ENCODE results near the gene CFD.

DNA sequence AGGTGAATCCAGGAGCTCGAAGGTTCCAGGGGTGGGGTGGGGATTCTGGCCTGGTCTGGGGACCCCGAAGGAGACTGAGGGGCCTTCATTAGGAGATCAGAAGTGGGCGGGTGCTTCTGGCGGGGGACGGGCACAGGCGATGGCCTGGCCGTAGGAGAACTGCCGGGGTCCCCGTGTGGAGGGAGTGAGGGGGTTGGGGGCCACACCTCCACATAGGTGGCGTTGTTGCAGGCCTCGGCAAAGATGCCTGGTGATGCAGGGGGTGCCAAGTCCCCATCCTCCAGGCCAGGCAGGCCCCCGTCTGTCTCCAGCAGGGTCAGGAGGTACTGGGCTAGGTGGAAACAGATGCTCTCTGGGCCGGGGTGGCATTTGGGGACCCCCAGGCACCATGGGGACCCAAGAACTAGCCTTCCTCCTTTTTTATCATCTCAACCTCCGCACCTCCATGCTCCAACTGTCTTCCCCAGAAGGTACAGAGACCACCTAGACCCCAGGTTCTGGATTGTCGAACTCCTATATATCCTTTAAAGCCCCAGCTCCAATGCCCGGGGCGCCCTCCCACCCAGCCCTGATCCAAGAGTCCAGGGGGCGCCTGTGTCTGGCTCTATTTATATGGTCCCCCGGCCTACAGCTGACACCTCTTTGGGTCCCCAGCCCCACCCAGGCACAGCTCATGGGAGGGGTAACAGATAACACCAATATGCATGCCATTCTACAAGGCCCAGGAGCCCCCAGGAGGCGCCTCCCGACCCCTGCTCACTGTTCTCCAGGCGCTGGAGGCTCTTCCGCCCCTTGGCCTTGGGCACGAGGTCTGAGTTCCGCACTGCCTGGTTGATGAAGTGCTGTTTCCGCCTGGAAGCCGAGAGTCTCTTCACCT lies 42.0 kb downstream of the CFD start:
- TF ChIP-seq, protein P1, sequence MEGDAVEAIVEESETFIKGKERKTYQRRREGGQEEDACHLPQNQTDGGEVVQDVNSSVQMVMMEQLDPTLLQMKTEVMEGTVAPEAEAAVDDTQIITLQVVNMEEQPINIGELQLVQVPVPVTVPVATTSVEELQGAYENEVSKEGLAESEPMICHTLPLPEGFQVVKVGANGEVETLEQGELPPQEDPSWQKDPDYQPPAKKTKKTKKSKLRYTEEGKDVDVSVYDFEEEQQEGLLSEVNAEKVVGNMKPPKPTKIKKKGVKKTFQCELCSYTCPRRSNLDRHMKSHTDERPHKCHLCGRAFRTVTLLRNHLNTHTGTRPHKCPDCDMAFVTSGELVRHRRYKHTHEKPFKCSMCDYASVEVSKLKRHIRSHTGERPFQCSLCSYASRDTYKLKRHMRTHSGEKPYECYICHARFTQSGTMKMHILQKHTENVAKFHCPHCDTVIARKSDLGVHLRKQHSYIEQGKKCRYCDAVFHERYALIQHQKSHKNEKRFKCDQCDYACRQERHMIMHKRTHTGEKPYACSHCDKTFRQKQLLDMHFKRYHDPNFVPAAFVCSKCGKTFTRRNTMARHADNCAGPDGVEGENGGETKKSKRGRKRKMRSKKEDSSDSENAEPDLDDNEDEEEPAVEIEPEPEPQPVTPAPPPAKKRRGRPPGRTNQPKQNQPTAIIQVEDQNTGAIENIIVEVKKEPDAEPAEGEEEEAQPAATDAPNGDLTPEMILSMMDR (IDR thresholded peaks at IDR 0.05; ENCODE audit: insufficient read depth, low read length) = no peak
- TF ChIP-seq, protein P2, sequence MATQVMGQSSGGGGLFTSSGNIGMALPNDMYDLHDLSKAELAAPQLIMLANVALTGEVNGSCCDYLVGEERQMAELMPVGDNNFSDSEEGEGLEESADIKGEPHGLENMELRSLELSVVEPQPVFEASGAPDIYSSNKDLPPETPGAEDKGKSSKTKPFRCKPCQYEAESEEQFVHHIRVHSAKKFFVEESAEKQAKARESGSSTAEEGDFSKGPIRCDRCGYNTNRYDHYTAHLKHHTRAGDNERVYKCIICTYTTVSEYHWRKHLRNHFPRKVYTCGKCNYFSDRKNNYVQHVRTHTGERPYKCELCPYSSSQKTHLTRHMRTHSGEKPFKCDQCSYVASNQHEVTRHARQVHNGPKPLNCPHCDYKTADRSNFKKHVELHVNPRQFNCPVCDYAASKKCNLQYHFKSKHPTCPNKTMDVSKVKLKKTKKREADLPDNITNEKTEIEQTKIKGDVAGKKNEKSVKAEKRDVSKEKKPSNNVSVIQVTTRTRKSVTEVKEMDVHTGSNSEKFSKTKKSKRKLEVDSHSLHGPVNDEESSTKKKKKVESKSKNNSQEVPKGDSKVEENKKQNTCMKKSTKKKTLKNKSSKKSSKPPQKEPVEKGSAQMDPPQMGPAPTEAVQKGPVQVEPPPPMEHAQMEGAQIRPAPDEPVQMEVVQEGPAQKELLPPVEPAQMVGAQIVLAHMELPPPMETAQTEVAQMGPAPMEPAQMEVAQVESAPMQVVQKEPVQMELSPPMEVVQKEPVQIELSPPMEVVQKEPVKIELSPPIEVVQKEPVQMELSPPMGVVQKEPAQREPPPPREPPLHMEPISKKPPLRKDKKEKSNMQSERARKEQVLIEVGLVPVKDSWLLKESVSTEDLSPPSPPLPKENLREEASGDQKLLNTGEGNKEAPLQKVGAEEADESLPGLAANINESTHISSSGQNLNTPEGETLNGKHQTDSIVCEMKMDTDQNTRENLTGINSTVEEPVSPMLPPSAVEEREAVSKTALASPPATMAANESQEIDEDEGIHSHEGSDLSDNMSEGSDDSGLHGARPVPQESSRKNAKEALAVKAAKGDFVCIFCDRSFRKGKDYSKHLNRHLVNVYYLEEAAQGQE (IDR thresholded peaks at IDR 0.05; ENCODE audit: insufficient replicate concordance, low read depth) = no peak
- no peak for TF ChIP-seq GABPA (IDR thresholded peaks at IDR 0.05; ENCODE audit: low read depth)
